Right hindlimb (tissue), 1 donor: ENCODE results near the gene B4GALT7.
A peak's percentile ranks its signal among the peaks of the same experiment; 100 is the strongest.

ENCODE experiments used
- DNase-seq: peaks from one replicate; pipeline ENCODE4 v3.0.0-alpha.2; 2018

Gene B4GALT7

DNA sequence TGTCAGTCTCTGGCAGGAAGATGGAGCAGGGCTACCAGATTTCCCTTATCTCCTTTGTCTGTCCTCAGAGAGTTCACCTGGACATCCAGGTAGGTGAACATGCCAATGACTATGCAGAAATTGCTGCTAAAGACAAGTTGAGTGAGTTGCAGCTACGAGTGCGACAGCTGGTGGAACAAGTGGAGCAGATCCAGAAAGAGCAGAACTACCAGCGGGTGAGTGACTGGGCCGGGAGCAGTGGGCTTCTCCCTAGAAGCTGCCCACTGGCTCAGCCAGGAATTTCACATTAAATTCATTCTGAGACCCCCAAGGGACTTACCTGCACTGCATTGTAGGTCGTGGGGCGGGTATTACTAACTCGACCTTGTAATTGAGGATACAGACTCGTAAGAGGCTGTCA is 5.9 kb upstream of the B4GALT7 start:
- no peak for DNase-seq

DNA sequence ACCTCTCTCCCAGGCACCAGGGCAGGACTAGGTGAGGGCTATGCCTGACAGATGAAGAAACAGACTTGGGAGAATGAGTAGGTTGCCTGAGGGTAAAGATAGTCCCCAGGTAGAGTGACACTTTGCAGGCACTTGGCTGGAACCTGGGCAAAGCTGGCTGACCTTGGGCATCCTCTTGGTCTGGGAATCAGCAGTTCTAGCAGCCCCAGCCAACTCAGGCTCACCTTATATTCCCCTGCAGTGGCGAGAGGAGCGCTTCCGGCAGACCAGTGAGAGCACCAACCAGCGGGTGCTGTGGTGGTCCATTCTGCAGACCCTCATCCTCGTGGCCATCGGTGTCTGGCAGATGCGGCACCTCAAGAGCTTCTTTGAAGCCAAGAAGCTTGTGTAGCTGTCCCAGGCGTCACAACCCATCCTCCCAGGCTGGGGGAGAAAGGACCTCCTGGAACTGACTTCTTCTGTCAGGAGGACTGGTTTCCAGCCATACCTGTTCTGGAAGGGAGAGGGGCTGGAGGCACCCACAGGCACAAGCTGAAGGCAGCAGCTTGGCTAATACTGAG is 4.8 kb upstream of the B4GALT7 start:
- no peak for DNase-seq

DNA sequence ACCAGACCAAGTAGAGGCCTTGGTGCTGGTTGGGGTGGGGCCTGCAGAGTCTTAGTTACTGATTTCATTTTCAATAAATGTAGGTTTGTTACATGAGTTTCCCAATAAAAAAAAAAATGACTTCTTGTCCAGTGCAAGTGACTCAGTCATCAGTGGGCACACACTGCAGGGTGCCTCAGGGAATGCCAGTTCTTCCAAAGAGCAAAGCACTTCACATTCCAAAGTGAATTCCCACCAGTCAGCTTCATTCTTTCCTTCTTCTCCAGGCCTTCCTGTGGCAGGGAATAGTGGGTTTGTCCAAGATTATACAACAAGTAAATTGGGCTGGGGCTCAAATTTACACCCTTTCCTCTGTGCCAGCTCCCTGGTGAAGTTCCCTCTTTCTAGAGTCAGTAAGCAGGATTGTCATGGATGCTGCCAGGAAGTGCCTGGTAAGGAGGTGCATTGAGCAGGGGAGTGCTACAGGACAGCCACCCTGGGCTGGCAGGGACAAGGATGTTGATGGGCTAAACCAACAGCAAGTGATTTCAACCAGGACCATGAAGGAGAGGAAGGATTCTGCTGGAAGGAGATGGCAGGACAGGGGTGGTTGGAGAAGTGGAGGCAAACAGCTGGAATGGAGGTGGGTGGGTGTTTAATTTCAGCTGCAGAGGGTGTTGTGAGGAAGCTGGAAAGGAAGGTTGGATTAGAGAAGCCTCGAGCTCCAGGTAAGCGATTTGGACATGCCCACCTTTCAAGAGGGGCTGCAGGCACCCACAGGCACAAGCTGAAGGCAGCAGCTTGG is 3.7 kb upstream of the B4GALT7 start:
- no peak for DNase-seq

DNA sequence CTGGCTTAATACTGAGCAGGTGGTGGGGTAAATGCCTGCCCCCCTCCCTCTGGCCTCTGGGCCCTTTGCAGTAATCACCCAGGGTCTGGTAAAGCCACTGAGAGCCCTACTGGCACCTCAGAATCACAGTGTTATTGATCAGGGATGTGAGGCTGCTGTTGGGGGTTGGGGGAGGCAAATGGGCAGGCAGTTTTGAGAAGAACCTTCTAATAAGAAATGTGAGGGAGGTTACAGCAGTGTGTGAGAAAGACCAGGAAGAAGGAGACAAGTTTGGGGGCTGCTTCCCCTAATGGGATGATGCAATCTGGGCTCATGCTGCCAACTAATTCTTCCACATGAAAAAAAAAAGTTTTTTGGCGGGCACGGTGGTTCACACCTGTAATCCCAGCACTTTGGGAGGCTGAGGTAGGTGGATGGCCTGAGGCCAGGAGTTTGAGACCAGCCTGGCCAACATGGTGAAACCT is 3.1 kb upstream of the B4GALT7 start:
- no peak for DNase-seq

DNA sequence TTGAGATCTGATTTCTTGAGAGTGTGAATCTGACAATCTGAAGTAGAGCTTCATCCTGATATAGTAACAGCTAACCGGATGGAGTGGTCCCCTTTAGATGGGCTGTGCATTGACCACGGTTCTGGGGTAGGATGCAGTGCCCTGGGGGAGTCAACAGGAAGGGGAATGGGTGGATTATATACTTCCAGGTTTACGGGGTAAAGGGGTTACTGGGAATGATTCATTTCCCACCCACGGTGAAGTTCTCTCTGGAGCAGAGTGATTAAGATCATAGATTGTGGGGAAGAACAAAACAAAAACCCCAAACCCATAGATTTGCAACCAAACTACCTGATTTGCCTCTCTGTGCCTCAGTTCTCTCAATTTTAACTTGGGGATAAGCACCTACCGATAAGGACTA is 1.5 kb upstream of the B4GALT7 start:
- DNase-seq = no peak

DNA sequence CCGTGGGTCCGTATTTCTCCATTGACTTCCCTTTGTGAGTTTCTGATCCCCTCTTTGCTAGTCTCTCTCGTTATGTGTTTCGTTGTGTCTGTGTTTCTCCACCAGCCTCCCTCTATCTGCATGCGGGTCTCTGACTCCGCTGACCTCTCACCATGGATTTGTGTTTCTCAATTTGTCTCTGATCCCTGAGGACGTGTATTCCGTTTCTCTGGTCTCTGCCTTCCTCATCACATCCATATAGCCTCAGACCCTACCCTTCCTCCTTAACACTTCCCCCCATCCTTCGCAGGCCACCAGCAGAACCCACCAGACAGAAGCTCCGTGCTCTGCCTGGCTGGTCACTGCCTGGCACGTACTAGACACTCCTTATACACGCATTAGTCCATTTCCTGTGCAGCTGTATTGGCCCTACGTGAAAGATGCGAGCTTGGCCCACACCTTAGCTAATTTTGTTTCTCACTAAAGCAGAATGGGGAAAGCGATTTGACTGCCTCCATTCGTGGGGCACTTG is 631 bp downstream of the B4GALT7 start:
- DNase-seq = no peak

DNA sequence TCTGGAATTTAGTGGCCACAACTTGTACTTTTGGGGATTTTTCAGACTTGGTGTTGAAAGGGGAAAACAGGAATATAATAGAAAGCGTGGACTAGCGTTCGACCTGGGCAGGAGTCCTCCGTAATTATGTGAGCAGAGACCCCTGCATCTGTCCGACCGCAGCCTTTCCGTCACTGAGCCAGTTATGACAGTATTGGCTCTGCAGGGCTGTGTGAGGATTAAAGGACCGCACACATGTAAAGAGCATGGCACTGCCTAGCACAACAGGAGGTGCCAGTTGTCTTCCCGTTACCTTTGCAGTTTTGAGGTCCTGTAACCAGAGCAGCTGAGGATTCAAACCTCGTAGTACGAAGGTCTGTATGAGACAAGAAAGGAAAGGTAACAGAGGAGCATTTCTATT is 1.2 kb downstream of the B4GALT7 start:
- DNase-seq = no peak

DNA sequence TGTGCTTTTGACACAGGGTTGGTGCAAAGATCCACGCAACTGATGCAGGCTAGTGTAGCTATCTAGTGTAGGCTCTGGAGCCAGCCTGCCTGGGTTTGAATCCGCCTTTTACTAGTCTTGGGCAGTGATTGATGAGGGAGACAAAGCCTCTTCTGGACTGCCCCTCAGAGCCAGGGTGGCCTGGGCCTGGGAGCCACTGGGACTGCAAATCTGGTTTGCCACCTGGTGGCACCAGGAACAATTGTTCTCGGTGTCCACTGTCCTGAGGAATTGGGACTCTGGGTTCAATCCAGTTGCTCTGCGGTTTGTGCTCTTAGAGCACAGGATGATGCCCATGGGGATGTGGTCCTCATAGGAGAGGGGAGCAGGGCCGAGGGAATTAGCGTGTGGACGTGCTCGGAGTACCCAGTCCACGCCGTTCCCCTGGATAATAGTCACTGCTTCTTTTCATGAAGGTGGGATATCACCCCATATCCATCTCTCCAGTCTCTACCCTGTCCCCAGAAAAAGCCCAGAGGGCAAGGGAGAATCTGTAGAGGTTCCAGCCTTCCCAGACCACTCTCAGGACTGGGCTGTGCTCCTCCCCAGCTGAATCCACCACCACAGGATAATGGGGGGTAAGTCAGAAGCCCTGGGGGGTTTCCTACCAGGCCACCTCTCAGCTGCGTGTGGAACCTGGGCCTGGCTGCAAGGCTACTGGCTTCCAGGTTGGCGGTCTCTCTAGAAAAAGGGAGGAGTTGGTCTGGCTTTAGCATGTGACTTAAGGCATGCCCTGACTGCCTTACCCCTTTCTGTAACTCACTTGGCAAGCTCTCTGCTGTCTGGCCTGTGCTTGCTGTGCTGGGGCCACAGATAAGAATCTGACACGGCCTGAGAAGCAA is 1.9 kb downstream of the B4GALT7 start:
- no peak for DNase-seq

DNA sequence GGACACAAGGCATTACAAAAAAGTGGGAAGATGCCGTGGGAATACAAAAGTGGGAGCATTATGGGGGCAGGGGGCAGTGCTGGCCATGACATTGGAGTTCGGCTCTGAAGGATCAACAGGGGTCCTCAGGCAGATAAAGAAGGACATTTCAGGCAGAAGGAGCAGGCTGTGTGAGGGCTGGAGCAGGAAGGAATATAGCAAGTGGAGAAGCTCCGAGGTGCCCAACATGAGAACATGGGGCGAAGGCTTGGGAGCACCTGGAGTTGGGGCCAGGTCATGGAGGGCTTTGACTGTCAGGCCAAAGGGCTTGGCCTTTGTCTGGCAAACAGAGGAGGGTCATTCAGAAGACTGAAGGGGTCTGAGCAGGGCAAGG is 2.5 kb downstream of the B4GALT7 start:
- no peak for DNase-seq

DNA sequence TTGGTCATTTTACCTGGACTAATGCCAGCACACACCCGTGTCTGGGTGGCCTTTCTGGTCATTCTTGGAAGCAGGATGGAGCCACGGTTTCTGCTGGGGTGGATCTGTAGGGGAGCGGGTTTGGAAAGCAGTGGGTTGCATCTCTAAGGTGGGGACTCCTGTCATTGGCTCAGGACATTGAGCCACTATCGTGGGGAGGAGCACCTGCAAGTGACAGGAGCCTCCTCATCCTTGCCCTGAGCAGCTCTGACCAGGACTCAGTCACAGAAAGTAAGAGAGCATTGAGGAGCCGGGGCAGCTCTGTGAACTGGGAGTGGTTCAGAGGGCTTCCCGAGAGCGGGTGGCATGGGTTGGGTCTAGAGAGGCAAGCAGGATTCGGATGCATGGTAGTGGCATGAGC is 3.7 kb downstream of the B4GALT7 start:
- no peak for DNase-seq

DNA sequence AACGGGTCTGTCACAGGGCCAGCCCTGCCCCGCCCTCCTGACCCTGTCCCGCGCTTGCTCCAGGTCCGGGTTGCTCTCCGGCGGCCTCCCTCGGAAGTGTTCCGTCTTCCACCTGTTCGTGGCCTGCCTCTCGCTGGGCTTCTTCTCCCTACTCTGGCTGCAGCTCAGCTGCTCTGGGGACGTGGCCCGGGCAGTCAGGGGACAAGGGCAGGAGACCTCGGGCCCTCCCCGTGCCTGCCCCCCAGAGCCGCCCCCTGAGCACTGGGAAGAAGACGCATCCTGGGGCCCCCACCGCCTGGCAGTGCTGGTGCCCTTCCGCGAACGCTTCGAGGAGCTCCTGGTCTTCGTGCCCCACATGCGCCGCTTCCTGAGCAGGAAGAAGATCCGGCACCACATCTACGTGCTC is 4.2 kb downstream of the B4GALT7 start:
- no peak for DNase-seq

DNA sequence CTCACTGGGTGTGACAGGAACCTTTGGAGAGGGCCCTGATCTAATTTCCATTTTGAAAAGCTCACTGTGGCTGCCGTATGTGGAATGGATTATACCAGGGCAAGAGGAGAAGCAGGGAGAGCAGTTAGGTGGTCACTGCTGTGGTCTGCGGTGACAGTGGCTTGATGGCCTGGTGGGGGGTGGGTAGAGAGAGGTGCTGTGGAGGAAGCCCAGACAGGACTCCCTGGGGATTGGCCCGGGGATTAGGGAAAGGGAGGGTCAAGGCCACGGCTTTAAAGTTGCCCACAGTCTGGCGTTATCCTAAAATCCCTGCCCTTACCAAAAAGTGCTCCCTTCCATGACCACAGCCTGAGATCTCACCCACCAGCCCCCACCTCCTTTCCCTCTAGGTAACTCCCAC is 4.7 kb downstream of the B4GALT7 start:
- DNase-seq = no peak

DNA sequence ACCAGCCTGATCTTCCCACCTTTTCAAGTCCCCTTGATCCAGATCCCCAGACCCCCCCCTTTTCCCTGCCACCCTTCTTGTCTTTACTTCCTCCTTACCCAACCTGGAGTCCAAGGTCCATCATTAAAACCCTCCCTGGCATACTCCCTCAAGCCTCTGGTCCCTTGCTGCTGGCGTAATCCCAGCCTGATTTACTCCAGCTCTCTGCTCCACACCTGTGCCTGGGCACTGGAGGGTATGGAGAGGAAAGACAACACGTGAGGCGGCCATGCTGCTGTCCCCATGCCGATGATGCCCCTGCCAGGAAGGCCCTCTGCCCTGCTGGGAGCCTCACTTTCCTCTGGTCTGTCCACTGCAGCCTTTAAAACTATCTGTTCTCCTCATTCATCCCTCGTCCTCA is 5.1 kb downstream of the B4GALT7 start:
- DNase-seq = no peak

DNA sequence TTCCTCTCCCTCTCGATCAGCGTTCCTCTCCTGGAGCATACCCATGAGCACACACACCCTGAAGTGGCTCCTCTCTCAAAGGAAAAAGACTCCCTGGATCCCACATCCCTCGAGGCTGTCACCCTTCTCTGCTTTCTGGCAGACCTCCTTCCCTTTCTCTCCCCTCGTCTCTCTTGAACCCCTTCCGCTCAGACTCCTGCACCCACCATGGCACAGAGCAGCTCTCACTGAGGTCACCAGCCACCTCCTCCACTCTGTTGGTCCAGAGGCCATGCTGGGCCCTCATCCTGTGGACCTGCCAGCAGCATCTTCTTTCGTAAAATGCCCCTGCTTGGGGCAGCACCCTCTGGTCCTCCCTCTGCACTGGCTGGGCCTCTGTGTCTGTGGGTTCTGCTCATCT is 5.7 kb downstream of the B4GALT7 start:
- DNase-seq = no peak

DNA sequence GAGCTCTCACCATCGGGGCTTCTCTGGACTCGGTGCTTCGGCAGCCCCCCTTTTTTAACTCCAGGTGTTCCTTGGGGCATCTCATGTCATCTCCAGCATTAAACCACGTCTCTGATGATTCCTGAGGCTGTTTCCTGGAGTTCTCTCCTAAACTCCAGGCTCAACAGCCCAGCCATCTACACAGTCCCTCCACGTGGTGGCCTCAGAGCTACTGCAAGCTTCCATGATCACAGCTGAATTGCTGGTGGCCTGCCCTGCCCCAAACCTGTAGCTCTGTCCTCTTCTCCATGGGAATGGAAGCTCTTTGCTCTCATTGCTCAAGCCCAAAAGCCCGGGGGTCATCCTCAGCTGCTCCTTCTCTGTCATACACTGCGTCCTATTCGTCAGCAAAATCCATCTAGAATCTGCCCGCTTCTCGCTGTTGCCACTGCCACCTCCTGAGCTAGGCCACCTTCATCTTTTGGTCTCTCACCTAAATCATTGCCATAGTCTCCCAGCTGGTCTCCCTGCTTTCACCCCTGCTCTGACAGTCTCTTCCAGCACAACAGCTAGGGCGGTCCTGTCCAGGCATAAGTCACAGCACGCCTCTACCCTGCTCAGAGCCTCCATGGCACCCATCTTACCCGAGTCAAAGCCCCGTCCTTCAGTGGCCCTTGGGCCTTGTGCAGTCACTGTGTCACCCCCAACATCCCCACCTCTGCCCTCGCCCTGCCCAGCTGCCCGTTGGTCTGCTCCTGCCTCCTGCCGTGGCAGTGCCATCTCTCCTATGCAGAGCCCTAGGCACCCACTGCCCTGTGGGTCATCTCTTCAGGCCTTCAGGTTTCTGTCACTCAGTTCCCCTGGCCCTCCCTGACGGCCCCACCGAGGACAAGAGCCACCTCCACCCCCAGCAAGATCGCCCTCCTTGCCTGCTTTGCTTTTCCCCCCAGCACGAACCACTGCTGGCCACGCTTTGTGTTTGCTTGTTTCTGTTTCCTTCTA is 6.4 kb downstream of the B4GALT7 start:
- DNase-seq = no peak

DNA sequence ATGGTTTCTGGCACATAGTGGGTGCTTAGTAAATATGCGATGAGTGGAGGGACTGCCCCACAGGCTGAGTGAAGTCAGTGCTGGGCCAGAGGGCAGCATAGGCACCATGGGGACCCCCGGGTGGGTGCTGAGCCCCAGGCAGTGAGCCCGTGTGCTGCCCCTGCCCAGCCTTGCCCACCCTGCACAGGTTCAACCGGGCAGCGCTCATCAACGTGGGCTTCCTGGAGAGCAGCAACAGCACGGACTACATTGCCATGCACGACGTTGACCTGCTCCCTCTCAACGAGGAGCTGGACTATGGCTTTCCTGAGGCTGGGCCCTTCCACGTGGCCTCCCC is 7.2 kb downstream of the B4GALT7 start:
- DNase-seq = no peak

DNA sequence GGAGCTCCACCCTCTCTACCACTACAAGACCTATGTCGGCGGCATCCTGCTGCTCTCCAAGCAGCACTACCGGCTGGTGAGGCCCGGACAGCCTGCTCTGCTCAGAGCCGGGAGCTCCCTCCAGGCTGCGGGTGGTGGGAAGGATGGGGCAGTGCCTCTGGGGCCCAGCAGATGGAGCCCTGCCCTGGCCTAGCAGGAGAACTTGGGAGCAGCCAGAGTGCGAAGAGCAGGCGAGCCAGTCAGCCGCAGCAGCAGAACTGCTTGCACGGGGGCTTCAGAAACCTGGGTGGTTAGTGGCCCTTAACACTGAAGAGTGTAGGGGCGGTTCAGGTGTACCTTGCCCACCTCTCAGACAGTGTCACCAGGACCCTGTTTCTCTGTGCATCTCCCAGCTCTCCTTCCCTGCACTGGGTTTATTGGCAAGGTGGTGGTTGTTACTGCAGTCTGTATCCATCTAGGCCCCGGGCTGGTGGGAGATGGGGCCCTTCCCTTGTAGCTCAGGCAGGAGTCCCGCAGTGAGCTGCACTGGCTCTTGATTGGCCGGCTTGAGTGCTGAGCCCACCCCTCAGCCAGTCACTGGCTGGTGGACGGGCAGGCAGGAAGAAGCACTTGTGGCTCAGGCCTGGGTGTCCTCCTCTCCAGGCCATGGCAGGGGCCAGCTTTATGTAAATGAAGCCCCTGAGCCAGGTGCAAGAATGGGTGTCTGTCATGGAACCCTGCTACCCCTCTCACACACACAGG is 7.7 kb downstream of the B4GALT7 start:
- DNase-seq = peak; percentile 84

DNA sequence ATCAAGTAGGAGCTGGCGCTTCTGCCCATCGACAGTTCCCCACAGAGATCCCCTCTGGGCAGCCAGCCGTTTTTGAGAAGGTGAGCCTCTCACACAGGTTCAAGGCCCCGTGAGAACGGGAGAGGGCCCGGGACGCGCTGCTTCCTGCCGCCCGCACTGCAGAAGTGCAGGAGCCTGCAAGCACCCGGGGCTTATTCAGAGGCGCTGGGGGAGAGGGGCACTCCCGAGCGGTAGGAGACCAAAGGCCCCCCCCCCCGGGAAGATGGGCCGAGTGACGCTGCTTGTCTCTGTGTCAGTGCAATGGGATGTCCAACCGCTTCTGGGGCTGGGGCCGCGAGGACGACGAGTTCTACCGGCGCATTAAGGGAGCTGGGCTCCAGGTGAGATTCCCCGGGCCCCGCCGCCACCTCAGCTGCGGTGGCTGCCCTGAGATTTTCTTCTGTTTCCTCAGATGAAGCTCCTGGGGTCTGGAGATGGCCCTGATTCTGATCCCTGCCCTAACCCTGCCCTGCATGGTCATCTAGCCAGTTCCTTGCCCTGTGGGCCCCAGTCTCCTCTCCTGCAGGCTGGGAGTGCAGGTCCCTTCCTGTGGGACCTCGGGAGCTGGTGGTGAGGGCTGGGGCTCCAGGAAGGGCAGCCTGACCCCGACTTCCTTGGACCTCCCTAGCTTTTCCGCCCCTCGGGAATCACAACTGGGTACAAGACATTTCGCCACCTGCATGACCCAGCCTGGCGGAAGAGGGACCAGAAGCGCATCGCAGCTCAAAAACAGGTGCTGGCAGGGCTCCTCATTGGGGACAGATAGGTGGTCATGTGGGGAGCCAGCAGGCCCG is 8.5 kb downstream of the B4GALT7 start:
- DNase-seq = no peak

DNA sequence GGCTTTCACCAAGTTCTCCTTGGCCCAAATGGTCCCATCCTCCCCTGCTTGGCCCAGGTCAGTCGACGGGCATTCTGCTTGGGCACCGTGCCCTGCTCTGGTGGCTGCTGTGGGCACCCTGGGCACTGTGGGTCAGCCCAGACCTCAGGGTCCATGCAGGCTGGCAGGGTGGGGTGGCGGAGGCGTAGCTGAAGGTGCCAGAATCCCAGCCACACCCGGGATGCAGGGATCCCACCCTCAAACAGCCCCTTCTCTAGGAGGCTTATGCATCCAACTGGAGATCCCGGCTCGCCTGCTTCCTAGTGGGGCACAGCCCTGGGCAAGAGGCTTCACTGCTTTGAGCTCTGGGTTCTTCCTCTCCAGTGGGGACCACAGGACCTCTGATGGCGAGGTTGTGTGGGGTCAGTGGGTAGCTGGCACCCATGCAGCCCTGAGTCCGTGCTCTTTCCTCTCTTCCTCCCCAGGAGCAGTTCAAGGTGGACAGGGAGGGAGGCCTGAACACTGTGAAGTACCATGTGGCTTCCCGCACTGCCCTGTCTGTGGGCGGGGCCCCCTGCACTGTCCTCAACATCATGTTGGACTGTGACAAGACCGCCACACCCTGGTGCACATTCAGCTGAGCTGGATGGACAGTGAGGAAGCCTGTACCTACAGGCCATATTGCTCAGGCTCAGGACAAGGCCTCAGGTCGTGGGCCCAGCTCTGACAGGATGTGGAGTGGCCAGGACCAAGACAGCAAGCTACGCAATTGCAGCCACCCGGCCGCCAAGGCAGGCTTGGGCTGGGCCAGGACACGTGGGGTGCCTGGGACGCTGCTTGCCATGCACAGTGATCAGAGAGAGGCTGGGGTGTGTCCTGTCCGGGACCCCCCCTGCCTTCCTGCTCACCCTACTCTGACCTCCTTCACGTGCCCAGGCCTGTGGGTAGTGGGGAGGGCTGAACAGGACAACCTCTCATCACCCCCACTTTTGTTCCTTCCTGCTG is 9.4 kb downstream of the B4GALT7 start:
- DNase-seq = no peak
